BLaER1 (cell line): ENCODE data around the gene CNGB1.
"Not testable (repeated sequence)": the region's sequence is repeated elsewhere in the genome, so short reads cannot be mapped to it uniquely, and the experiment has no call there.

Source experiments
- H3K27ac ChIP-seq: shearing (Covaris generic); formaldehyde crosslinking; 2 replicates; pipeline ENCODE4 v1.8.1; 2022
- H3K27me3 ChIP-seq: shearing (Covaris generic); formaldehyde crosslinking; 2 replicates; pipeline ENCODE4 v1.8.1; 2022
- H3K36me3 ChIP-seq: shearing (Covaris generic); formaldehyde crosslinking; 2 replicates; pipeline ENCODE4 v1.8.1; 2022
- H3K4me1 ChIP-seq: shearing (Covaris generic); formaldehyde crosslinking; 2 replicates; pipeline ENCODE4 v1.8.1; 2022
- H3K4me2 ChIP-seq: shearing (Covaris generic); formaldehyde crosslinking; 2 replicates; pipeline ENCODE4 v1.8.1; 2022
- H3K4me3 ChIP-seq: shearing (Covaris generic); formaldehyde crosslinking; 2 replicates; pipeline ENCODE4 v1.8.1; 2022
- H3K9ac ChIP-seq: shearing (Covaris generic); formaldehyde crosslinking; 2 replicates; pipeline ENCODE4 v1.8.1; 2022
- H3K9me3 ChIP-seq: shearing (Covaris generic); formaldehyde crosslinking; 2 replicates; pipeline ENCODE4 v1.8.1; 2022
- H4K20me1 ChIP-seq: shearing (Covaris generic); formaldehyde crosslinking; 2 replicates; pipeline ENCODE4 v1.8.1; 2022
- Cebpa-rat ChIP-seq: shearing (Covaris generic); IDR thresholded peaks from 2 replicates; pipeline ENCODE4 v1.8.1; 2022

CNGB1 gene

GRCh38 chr16:57970970-57971369 lies at the start of gene CNGB1:
CNGB1 (minus strand) TSS chr16:57971128; CDS start chr16:57967286, 3,842 bp downstream.
- Histone ChIP-seq H3K4me2 (no peak within 1 kb of the TSS; the same call in 1 of the 2 replicates), H3K9ac (no peak within 1 kb of the TSS), H3K4me1 (peaks cover 17% of the 10 kb centered on the region), H4K20me1 (no peaks in the 10 kb centered on the region), H3K9me3 (no peaks in the 10 kb centered on the region), H3K27me3 (no peaks in the 10 kb centered on the region), H3K27ac (no peak within 1 kb of the TSS), H3K36me3 (no peaks in the 10 kb centered on the region), H3K4me3 (no peak within 1 kb of the TSS)
- no peak for TF ChIP-seq Cebpa-rat

- Histone ChIP-seq H3K4me2 (no peak overlapping the region), H3K4me1 (peaks cover 27% of the 10 kb centered on the region), H3K27ac (no peak overlapping the region), H4K20me1 (peaks cover 67% of the 10 kb centered on the region), H3K4me3 (no peak overlapping the region), H3K9me3 (no peaks in the 10 kb centered on the region), H3K27me3 (peaks cover 28% of the 10 kb centered on the region), H3K9ac (no peak overlapping the region; the same call in 1 of the 2 replicates), H3K36me3 (peaks cover 33% of the 10 kb centered on the region)
- no peak for TF ChIP-seq Cebpa-rat
Measured at GRCh38 chr16:58019866-58020538, 49.1 kb upstream of the CNGB1 start.

GRCh38 chr16:58018803-58019202 lies 47.9 kb upstream of the CNGB1 start:
- TF ChIP-seq Cebpa-rat = no peak
- Histone ChIP-seq H3K4me1 (peaks cover 20% of the 10 kb centered on the region), H3K27me3 (peaks cover 16% of the 10 kb centered on the region), H3K4me3 (no peak overlapping the region), H3K9ac (no peak overlapping the region), H3K4me2 (no peak overlapping the region), H3K27ac (no peak overlapping the region), H3K36me3 (peaks cover 39% of the 10 kb centered on the region), H4K20me1 (peaks cover 55% of the 10 kb centered on the region), H3K9me3 (no peaks in the 10 kb centered on the region)

- no peaks in the 10 kb centered on the region for H3K9me3 ChIP-seq
- peaks cover 36% of the 10 kb centered on the region for H4K20me1 ChIP-seq
- peaks cover 53% of the 10 kb centered on the region for H3K36me3 ChIP-seq
- H3K9ac ChIP-seq = no peak overlapping the region
- H3K27ac ChIP-seq = no peak overlapping the region
- no peak overlapping the region for H3K4me3 ChIP-seq
- TF ChIP-seq Cebpa-rat = no peak
- H3K27me3 ChIP-seq = no peaks in the 10 kb centered on the region
- H3K4me1 ChIP-seq = peaks cover 7% of the 10 kb centered on the region; the same call in 1 of the 2 replicates
- H3K4me2 ChIP-seq = no peak overlapping the region
Measured at GRCh38 chr16:58016840-58017446, 46.0 kb upstream of the CNGB1 start.

GRCh38 chr16:58013201-58013956 lies 42.5 kb upstream of the CNGB1 start:
- no peak overlapping the region for H3K4me2 ChIP-seq
- H3K36me3 ChIP-seq = peaks cover 66% of the 10 kb centered on the region
- H3K9me3 ChIP-seq = no peaks in the 10 kb centered on the region
- no peak overlapping the region for H3K27ac ChIP-seq
- H3K4me1 ChIP-seq = no peaks in the 10 kb centered on the region
- H4K20me1 ChIP-seq = 0 out of 2 replicates have a peak, but pooled peaks cover 8% of the 10 kb centered on the region
- no peak for TF ChIP-seq Cebpa-rat
- no peak overlapping the region for H3K4me3 ChIP-seq
- no peaks in the 10 kb centered on the region for H3K27me3 ChIP-seq
- no peak overlapping the region for H3K9ac ChIP-seq

- 0 out of 2 replicates have a peak, but pooled peaks cover 8% of the 10 kb centered on the region for H4K20me1 ChIP-seq
- no peaks in the 10 kb centered on the region for H3K4me1 ChIP-seq
- H3K27me3 ChIP-seq = no peaks in the 10 kb centered on the region
- no peaks in the 10 kb centered on the region for H3K9me3 ChIP-seq
- no peak overlapping the region for H3K27ac ChIP-seq
- H3K36me3 ChIP-seq = peaks cover 58% of the 10 kb centered on the region
- H3K4me2 ChIP-seq = no peak overlapping the region
- H3K4me3 ChIP-seq = no peak overlapping the region
- no peak overlapping the region for H3K9ac ChIP-seq
- no peak for TF ChIP-seq Cebpa-rat
Measured at GRCh38 chr16:58012481-58012880, 41.6 kb upstream of the CNGB1 start.

- H3K27ac ChIP-seq = no peak overlapping the region
- TF ChIP-seq Cebpa-rat = no peak
- H3K4me1 ChIP-seq = no peaks in the 10 kb centered on the region
- H3K4me2 ChIP-seq = no peak overlapping the region
- H3K4me3 ChIP-seq = no peak overlapping the region
- peaks cover under 1% of the 10 kb centered on the region; the same call in 1 of the 2 replicates for H3K9me3 ChIP-seq
- H3K27me3 ChIP-seq = no peaks in the 10 kb centered on the region
- no peak overlapping the region for H3K9ac ChIP-seq
- H3K36me3 ChIP-seq = peaks cover 51% of the 10 kb centered on the region
- 0 out of 2 replicates have a peak, but pooled peaks cover 8% of the 10 kb centered on the region for H4K20me1 ChIP-seq
Measured at GRCh38 chr16:58011652-58012051, 40.7 kb upstream of the CNGB1 start.

GRCh38 chr16:58010886-58011285 lies 40.0 kb upstream of the CNGB1 start:
- TF ChIP-seq Cebpa-rat = no peak
- 0 out of 2 replicates have a peak, but pooled peaks cover under 1% of the 10 kb centered on the region for H4K20me1 ChIP-seq

GRCh38 chr16:58009856-58010416 lies 39.0 kb upstream of the CNGB1 start:
- Histone ChIP-seq H3K4me1 (peaks cover 2% of the 10 kb centered on the region), H3K36me3 (peaks cover 57% of the 10 kb centered on the region), H3K9ac (no peak overlapping the region), H4K20me1 (no peaks in the 10 kb centered on the region), H3K4me3 (no peak overlapping the region), H3K4me2 (no peak overlapping the region), H3K9me3 (peaks cover 5% of the 10 kb centered on the region), H3K27me3 (no peaks in the 10 kb centered on the region), H3K27ac (no peak overlapping the region)
- TF ChIP-seq Cebpa-rat = no peak

More at GRCh38 chr16:58010886-58011285, 40.0 kb upstream of the CNGB1 start:
- Histone ChIP-seq H3K9ac (no peak overlapping the region), H3K4me1 (no peaks in the 10 kb centered on the region), H3K9me3 (peaks cover 5% of the 10 kb centered on the region), H3K36me3 (peaks cover 56% of the 10 kb centered on the region), H3K4me2 (no peak overlapping the region), H3K27me3 (no peaks in the 10 kb centered on the region), H3K27ac (no peak overlapping the region), H3K4me3 (no peak overlapping the region)

GRCh38 chr16:58004736-58005135 lies 33.8 kb upstream of the CNGB1 start:
- H3K9me3 ChIP-seq, H3K9ac ChIP-seq, H3K27ac ChIP-seq, H3K4me3 ChIP-seq, H4K20me1 ChIP-seq, H3K27me3 ChIP-seq: not testable (repeated sequence)
- Histone ChIP-seq H3K4me2 (peak overlapping the region; percentile 66), H3K36me3 (peaks cover 35% of the 10 kb centered on the region), H3K4me1 (peaks cover 32% of the 10 kb centered on the region)
